HuH-7.5 (cell line): ENCODE measurements around the gene ACTR6.
"Not testable (repeated sequence)": the region's sequence is repeated elsewhere in the genome, so short reads cannot be mapped to it uniquely, and the experiment has no call there.

Source experiments
- DNase-seq: peaks from one replicate; pipeline ENCODE4 v3.0.0; 2011; ENCODE audit warnings: low spot score

Gene ACTR6

GRCh38 chr12:100200463-100201181 lies at the start of gene ACTR6:
Gene ACTR6, plus strand, starts transcription at chr12:100200815. Its CDS starts 37 bp downstream, at chr12:100200852.
- peak; percentile 79 for DNase-seq

GRCh38 chr12:100151769-100152168 lies 48.8 kb upstream of the ACTR6 start:
- no peak for DNase-seq

- DNase-seq: no peak
These were observed 47.5 kb upstream of the ACTR6 start for GRCh38 chr12:100153131-100153530.

- peak; percentile 77 for DNase-seq
These were observed 46.0 kb upstream of the ACTR6 start for GRCh38 chr12:100154474-100155247.

GRCh38 chr12:100156731-100157426 lies 43.7 kb upstream of the ACTR6 start:
- no peak for DNase-seq

- no peak for DNase-seq
These were observed 43.2 kb upstream of the ACTR6 start for GRCh38 chr12:100157427-100157821.

GRCh38 chr12:100158535-100158934 lies 42.1 kb upstream of the ACTR6 start:
- DNase-seq: no peak

GRCh38 chr12:100159391-100160104 lies 41.1 kb upstream of the ACTR6 start:
- DNase-seq: no peak

- DNase-seq: peak; percentile 33
These were observed 37.0 kb upstream of the ACTR6 start for GRCh38 chr12:100163416-100164152.

GRCh38 chr12:100164153-100164704 lies 36.4 kb upstream of the ACTR6 start:
- DNase-seq: no peak

- no peak for DNase-seq
These were observed 35.3 kb upstream of the ACTR6 start for GRCh38 chr12:100165356-100165755.

GRCh38 chr12:100166232-100166631 lies 34.4 kb upstream of the ACTR6 start:
- DNase-seq: no peak

- DNase-seq: no peak
These were observed 32.1 kb upstream of the ACTR6 start for GRCh38 chr12:100168562-100168961.

GRCh38 chr12:100169345-100169744 lies 31.3 kb upstream of the ACTR6 start:
- no peak for DNase-seq

GRCh38 chr12:100170313-100170858 lies 30.2 kb upstream of the ACTR6 start:
- no peak for DNase-seq

GRCh38 chr12:100171248-100171647 lies 29.4 kb upstream of the ACTR6 start:
- no peak for DNase-seq

- no peak for DNase-seq
These were observed 27.5 kb upstream of the ACTR6 start for GRCh38 chr12:100173111-100173510.

GRCh38 chr12:100174495-100174894 lies 26.1 kb upstream of the ACTR6 start:
- no peak for DNase-seq

- not testable (repeated sequence) for DNase-seq
These were observed 24.1 kb upstream of the ACTR6 start for GRCh38 chr12:100176493-100176892.

- DNase-seq: no peak
These were observed 21.4 kb upstream of the ACTR6 start for GRCh38 chr12:100179252-100179651.
